ENCODE data around the gene KLHDC9. TPM values are rescaled to one million over a fixed set of nuclear protein-coding genes. Genes with fewer than 3 reads are reported as not detected.

Gene KLHDC9
- polyA plus RNA-seq, 3 donors = 1.2 to 9.0 (median 1.5) TPM

- WGBS, 3 donors = 69 to 75% (median 70%) methylated on average over 7 of the region's 7 CpGs
- H3K27ac ChIP-seq (ENCODE audit: low read depth, low read length) = no peak overlapping the region
Observed at GRCh38 chr1:161073474-161074121, 24.6 kb upstream of the KLHDC9 start.

GRCh38 chr1:161074676-161075368 is 23.3 kb upstream of the KLHDC9 start:
- WGBS, 3 donors = 76 to 81% (median 81%) methylated on average over 11 to 12 of the region's 12 CpGs

DNA sequence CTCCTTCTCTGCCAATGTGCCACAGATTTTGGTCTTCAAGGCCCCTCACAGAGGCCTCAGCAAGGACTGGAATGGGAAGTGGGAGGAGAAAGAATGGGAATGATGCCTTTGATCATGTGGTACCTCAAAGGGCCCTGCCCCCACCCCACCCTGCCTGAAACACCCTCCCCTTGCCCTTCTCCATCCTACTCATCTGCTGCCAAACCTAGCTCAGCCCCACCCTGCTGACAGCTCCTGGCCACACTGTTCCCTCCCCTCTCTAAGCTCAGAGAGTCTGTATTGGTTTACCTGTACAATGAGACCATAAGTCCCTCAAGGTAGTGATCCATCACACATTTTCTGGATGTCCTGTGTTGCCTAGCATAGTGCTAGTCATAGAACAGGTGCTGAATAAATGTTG is 21.8 kb upstream of the KLHDC9 start:
- H3K27ac ChIP-seq (ENCODE audit: low read depth, low read length) = no peak overlapping the region

More at GRCh38 chr1:161074676-161075368, 23.3 kb upstream of the KLHDC9 start:
- H3K27ac ChIP-seq (ENCODE audit: low read depth, low read length) = no peak overlapping the region

GRCh38 chr1:161077426-161077825 is 20.7 kb upstream of the KLHDC9 start:
- no peak overlapping the region for H3K27ac ChIP-seq (ENCODE audit: low read depth, low read length)
- 78 to 79% (median 78%) methylated on average over 9 of the region's 9 CpGs for WGBS, 3 donors

- no peak overlapping the region for H3K27ac ChIP-seq (ENCODE audit: low read depth, low read length)
- WGBS, 3 donors = 62 to 76% (median 65%) methylated on average over 41 of the region's 41 CpGs
Observed at GRCh38 chr1:161079436-161080110, 18.6 kb upstream of the KLHDC9 start.

DNA sequence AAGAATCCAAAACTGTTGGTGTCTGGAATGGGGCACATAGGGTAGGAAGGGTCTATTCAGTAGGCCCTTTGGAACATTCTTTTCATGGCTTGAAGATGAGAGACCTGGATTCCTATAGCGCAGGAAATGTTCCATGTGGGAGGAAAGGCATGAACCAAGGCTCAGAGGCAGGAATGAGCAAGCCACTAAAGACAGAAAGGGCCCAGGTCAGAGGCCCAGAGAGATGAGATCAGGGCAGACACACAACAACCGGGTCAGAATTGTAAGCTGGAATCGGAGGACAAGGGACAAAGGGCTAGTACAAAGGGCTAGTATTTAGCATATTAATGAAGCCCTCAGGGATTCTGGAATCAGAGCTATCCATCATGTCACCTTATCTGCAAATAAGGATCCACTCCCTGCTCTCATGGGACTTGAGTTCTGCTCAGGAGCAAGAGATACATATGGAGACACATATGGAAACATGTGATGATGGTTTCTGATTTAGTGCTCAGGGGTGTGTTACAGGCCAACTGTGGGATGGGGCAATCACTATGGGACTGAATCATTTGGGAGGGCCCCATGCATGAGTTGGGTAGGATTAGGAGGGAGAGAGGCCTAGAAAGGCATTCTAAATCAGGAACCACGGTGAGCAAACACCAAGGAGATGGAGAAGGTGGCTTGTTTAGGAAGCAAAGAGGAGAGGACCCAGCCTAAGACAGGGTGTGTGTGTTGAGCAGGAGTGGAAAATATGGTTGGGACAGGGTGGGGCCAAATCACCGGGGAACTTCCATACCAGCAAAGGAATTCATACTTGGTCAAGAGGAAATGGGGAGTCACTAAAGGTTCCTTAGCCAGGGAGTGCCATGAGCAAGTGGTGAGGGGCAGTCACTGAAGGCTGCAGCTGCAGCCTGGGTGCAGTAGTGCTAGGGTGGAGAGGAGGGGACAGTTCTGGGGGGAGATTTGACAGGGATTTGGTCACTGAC is 17.4 kb upstream of the KLHDC9 start:
- 82 to 87% (median 85%) methylated on average over 5 of the region's 5 CpGs for WGBS, 3 donors
- no peak overlapping the region for H3K27ac ChIP-seq (ENCODE audit: low read depth, low read length)

- WGBS, 3 donors = 79 to 80% (median 79%) methylated on average over 5 of the region's 5 CpGs
- no peak overlapping the region for H3K27ac ChIP-seq (ENCODE audit: low read depth, low read length)
Observed at GRCh38 chr1:161081519-161081918, 16.6 kb upstream of the KLHDC9 start.

- 47 to 90% (median 83%) methylated on average over 1 to 2 of the region's 2 CpGs for WGBS, 3 donors
- H3K27ac ChIP-seq (ENCODE audit: low read depth, low read length) = no peak overlapping the region
Observed at GRCh38 chr1:161082483-161082882, 15.7 kb upstream of the KLHDC9 start.

- WGBS, 3 donors = 44 to 55% (median 45%) methylated on average over 7 to 8 of the region's 8 CpGs
- H3K27ac ChIP-seq (ENCODE audit: low read depth, low read length) = no peak overlapping the region
Observed at GRCh38 chr1:161082996-161083747, 15.0 kb upstream of the KLHDC9 start.

DNA sequence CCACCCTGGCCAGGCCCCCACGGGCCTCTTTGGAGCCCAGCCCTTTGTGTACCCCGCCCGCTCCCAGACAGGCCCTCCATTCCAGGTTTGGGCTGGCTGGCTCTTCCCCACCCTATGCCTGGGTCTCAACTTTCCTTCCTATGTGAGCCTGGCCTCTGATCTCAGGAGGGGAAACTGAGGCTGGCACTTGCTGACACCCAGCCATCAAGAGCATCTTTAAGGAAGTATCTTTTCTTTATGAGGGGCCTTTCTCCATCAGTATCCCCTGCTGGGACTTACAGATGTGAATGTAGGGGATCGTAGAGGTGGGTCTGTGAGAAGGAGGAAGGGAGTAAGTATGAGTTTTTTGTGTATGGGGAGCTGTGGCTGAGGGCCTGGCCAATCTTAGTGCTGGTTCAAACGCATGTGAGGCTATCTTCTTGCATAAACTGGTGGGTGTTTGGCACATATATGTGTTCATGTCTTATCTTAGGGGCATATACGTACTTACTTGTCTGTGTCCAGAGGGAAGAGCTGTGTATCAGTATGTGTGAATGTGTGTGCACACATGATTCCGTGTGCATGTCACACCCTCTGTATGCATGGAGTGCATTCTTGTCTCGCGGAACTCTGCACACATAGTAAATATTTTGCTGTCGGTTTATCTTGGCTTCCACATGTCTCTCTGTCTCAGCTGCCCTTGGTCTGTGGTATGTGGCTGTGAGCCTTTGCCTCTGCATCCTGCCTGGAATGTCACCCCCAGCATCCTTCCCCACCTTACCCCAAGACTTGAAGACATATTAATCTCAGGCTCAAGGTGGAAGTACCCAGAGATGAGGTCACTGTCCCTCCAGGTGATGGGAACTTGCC is 14.2 kb upstream of the KLHDC9 start:
- H3K27ac ChIP-seq (ENCODE audit: low read depth, low read length) = no peak overlapping the region

GRCh38 chr1:161084597-161084988 is 13.6 kb upstream of the KLHDC9 start:
- no peak overlapping the region for H3K27ac ChIP-seq (ENCODE audit: low read depth, low read length)

More for the DNA sequence above, 14.2 kb upstream of the KLHDC9 start:
- 67 to 78% (median 73%) methylated on average over 10 of the region's 10 CpGs for WGBS, 3 donors

GRCh38 chr1:161085165-161085564 is 13.0 kb upstream of the KLHDC9 start:
- H3K27ac ChIP-seq (ENCODE audit: low read depth, low read length) = no peak overlapping the region
- WGBS, 3 donors = 55 to 76% (median 68%) methylated on average over 2 of the region's 2 CpGs

More at GRCh38 chr1:161084597-161084988, 13.6 kb upstream of the KLHDC9 start:
- WGBS, 3 donors = 89 to 100% (median 92%) methylated on average over 1 of the region's 1 CpG

DNA sequence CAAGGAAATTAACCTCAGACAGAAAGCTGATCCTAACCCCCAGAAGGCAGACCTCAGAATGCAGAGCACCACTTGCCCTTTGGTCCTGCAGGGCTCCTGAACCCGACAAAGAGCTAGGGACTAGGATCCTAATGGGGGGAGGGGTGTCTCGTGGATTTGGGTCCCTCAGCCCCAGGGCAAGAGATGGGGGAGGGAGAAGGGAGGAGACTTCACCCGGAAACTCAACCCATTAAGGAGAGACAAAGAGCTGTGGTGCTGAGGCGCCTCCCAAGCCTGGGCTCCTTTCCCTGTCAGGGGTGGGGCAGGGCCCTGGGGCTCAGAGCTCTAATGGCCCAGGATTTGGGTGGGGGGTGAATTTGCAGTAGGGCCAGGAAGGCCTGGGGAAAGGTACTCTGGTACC is 11.7 kb upstream of the KLHDC9 start:
- 55 to 78% (median 77%) methylated on average over 4 of the region's 4 CpGs for WGBS, 3 donors
- no peak overlapping the region for H3K27ac ChIP-seq (ENCODE audit: low read depth, low read length)

- H3K27ac ChIP-seq (ENCODE audit: low read depth, low read length) = no peak overlapping the region
- WGBS, 3 donors = 59 to 86% (median 81%) methylated on average over 3 of the region's 3 CpGs
Observed at GRCh38 chr1:161088587-161089110, 9.5 kb upstream of the KLHDC9 start.

- H3K27ac ChIP-seq (ENCODE audit: low read depth, low read length) = no peak within 1 kb of the TSS
- WGBS, 3 donors = 30 to 72% (median 70%) methylated on average over 21 to 22 of the region's 22 CpGs
Observed at GRCh38 chr1:161089251-161089924, 8.8 kb upstream of the KLHDC9 start, which contains the start of gene NECTIN4. TSS of gene NECTIN4 (minus strand) at chr1:161089558. CDS start at chr1:161089296, 262 bp downstream.

DNA sequence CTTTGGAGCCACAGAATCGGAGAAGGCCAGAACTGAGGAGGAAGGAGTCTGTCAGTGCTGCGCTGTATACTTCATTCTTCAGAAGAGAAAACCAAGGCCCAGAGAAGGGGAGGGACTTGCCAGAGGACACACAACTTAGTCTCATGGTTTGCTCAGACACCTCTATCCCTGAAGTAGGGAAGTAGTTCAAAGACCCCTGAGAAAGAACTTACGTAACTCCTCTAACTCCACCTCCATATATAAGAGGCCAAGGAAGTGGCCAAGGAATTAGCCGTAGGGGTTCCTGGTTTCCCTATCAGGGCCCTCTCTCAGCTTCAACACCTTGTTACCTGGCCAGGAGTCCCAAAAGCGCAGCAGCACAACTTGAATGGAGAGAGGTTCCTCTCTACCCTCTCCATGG is 8.2 kb upstream of the KLHDC9 start:
- WGBS, 3 donors = 85 to 95% (median 90%) methylated on average over 5 of the region's 5 CpGs
- no peak overlapping the region for H3K27ac ChIP-seq (ENCODE audit: low read depth, low read length)
